ENCODE measurements around the gene DCDC2.
"Not testable (repeated sequence)": the region's sequence is repeated elsewhere in the genome, so short reads cannot be mapped to it uniquely, and the experiment has no call there.

Gene DCDC2

GRCh38 chr6:24205020-24205492 is 152.8 kb downstream of the DCDC2 start:
- peak; percentile 86 for TF ChIP-seq CTCF (IDR thresholded peaks at IDR 0.05; ENCODE audit: borderline replicate concordance, extremely low read depth, low read length, poor library complexity, severe bottlenecking)
- TF ChIP-seq EZH2 (IDR thresholded peaks at IDR 0.05; ENCODE audit: borderline replicate concordance, low read depth, low read length, severe bottlenecking), result no peak
- Histone ChIP-seq H3K4me3 (ENCODE audit: low read depth in 1 of 2, low read length in 2 of 2) (no peak overlapping the region), H2AFZ (ENCODE audit: low read depth, low read length) (no peak overlapping the region), H3K36me3 (ENCODE audit: insufficient read depth, low read length) (no peaks in the 10 kb centered on the region), H3K9me3 (ENCODE audit: insufficient read depth, low read length, severe bottlenecking) (no peaks in the 10 kb centered on the region), H3K27me3 (ENCODE audit: insufficient read depth, low read length, poor library complexity) (peaks cover 3% of the 10 kb centered on the region), H3K79me2 (ENCODE audit: insufficient read depth, low read length) (no peaks in the 10 kb centered on the region), H3K4me2 (ENCODE audit: insufficient read depth, low read length) (no peak overlapping the region), H3K9ac (ENCODE audit: low read depth, low read length) (no peak overlapping the region), H3K27ac (ENCODE audit: low read length) (no peak overlapping the region), H3K4me1 (ENCODE audit: insufficient read depth, low read length) (no peaks in the 10 kb centered on the region), H4K20me1 (ENCODE audit: insufficient read depth, low read length) (no peaks in the 10 kb centered on the region)
- peak; percentile 78 for ATAC-seq (ENCODE audit: insufficient read depth, low read depth)
- peak; percentile 26 for DNase-seq

- not testable (repeated sequence) for H3K36me3 ChIP-seq (ENCODE audit: insufficient read depth, low read length); DNase-seq; H3K79me2 ChIP-seq (ENCODE audit: insufficient read depth, low read length); H3K9ac ChIP-seq (ENCODE audit: low read depth, low read length); H3K4me1 ChIP-seq (ENCODE audit: insufficient read depth, low read length); H3K4me3 ChIP-seq (ENCODE audit: low read depth in 1 of 2, low read length in 2 of 2); H3K4me2 ChIP-seq (ENCODE audit: insufficient read depth, low read length); H3K9me3 ChIP-seq (ENCODE audit: insufficient read depth, low read length, severe bottlenecking); H4K20me1 ChIP-seq (ENCODE audit: insufficient read depth, low read length); H3K27ac ChIP-seq (ENCODE audit: low read length); H3K27me3 ChIP-seq (ENCODE audit: insufficient read depth, low read length, poor library complexity); H2AFZ ChIP-seq (ENCODE audit: low read depth, low read length); ATAC-seq (ENCODE audit: insufficient read depth, low read depth)
Observed at GRCh38 chr6:24204113-24204512, 153.7 kb downstream of the DCDC2 start.

- H3K27ac ChIP-seq (ENCODE audit: low read length), result no peak overlapping the region
- H3K9me3 ChIP-seq (ENCODE audit: insufficient read depth, low read length, severe bottlenecking), result no peaks in the 10 kb centered on the region
- ATAC-seq (ENCODE audit: insufficient read depth, low read depth), result no peak
Observed at GRCh38 chr6:24197892-24198291, 160.0 kb downstream of the DCDC2 start.

More at GRCh38 chr6:24197892-24198291, 160.0 kb downstream of the DCDC2 start:
- H3K79me2 ChIP-seq (ENCODE audit: insufficient read depth, low read length), result no peaks in the 10 kb centered on the region
- H3K4me1 ChIP-seq (ENCODE audit: insufficient read depth, low read length), result no peaks in the 10 kb centered on the region
- TF ChIP-seq EZH2 (IDR thresholded peaks at IDR 0.05; ENCODE audit: borderline replicate concordance, low read depth, low read length, severe bottlenecking) (no peak), CTCF (IDR thresholded peaks at IDR 0.05; ENCODE audit: borderline replicate concordance, extremely low read depth, low read length, poor library complexity, severe bottlenecking) (no peak)
- no peak for DNase-seq
- no peaks in the 10 kb centered on the region for H4K20me1 ChIP-seq (ENCODE audit: insufficient read depth, low read length)
- no peaks in the 10 kb centered on the region for H3K36me3 ChIP-seq (ENCODE audit: insufficient read depth, low read length)
- H3K27me3 ChIP-seq (ENCODE audit: insufficient read depth, low read length, poor library complexity), result peaks cover 4% of the 10 kb centered on the region
- no peak overlapping the region for H3K4me2 ChIP-seq (ENCODE audit: insufficient read depth, low read length)
- no peak overlapping the region for H3K9ac ChIP-seq (ENCODE audit: low read depth, low read length)
- no peak overlapping the region for H3K4me3 ChIP-seq (ENCODE audit: low read depth in 1 of 2, low read length in 2 of 2)
- no peak overlapping the region for H2AFZ ChIP-seq (ENCODE audit: low read depth, low read length)
